ENCODE data around the gene TEX29. TPM values are rescaled to one million over a fixed set of nuclear protein-coding genes. Genes with fewer than 3 reads are reported as not detected.

TEX29 gene
- total RNA-seq, result 1.6 TPM

- ATAC-seq (no peak), DNase-seq (ENCODE audit: low spot score) (no peak)
- intact Hi-C loops (cut with DNase I), result no loop called here
These were observed at the start of gene TEX29 for GRCh38 chr13:111319998-111320911. Gene TEX29, plus strand, starts transcription at chr13:111320642. Its CDS starts 249 bp downstream, at chr13:111320891.

GRCh38 chr13:111270765-111271698 lies 49.4 kb upstream of the TEX29 start:
- DNase-seq (ENCODE audit: low spot score), result no peak
- intact Hi-C loops (cut with DNase I), result no loop called here
- ATAC-seq, result peak; percentile 21

GRCh38 chr13:111272117-111272516 lies 48.3 kb upstream of the TEX29 start:
- intact Hi-C loops (cut with DNase I), result no loop called here
- no peak for DNase-seq (ENCODE audit: low spot score)

GRCh38 chr13:111275382-111275781 lies 45.1 kb upstream of the TEX29 start:
- no peak for ATAC-seq
- no peak for DNase-seq (ENCODE audit: low spot score)
- intact Hi-C loops (cut with DNase I), result no loop called here

More at GRCh38 chr13:111272117-111272516, 48.3 kb upstream of the TEX29 start:
- no peak for ATAC-seq

GRCh38 chr13:111275995-111276618 lies 44.3 kb upstream of the TEX29 start:
- DNase-seq (ENCODE audit: low spot score) (no peak), ATAC-seq (no peak)
- intact Hi-C loops (cut with DNase I), result no loop called here

GRCh38 chr13:111278258-111278657 lies 42.2 kb upstream of the TEX29 start:
- DNase-seq (ENCODE audit: low spot score), result no peak
- intact Hi-C loops (cut with DNase I), result no loop called here
- no peak for ATAC-seq

GRCh38 chr13:111278743-111279652 lies 41.4 kb upstream of the TEX29 start:
- intact Hi-C loops (cut with DNase I), result no loop called here
- DNase-seq (ENCODE audit: low spot score) (no peak), ATAC-seq (no peak)

- DNase-seq (ENCODE audit: low spot score) (no peak), ATAC-seq (no peak)
- intact Hi-C loops (cut with DNase I), result no loop called here
These were observed 40.2 kb upstream of the TEX29 start for GRCh38 chr13:111280226-111280625.

GRCh38 chr13:111280681-111281585 lies 39.5 kb upstream of the TEX29 start:
- intact Hi-C loops (cut with DNase I), result no loop called here
- no peak for DNase-seq (ENCODE audit: low spot score)
- ATAC-seq, result peak; percentile 34

GRCh38 chr13:111281751-111282311 lies 38.6 kb upstream of the TEX29 start:
- intact Hi-C loops (cut with DNase I), result no loop called here
- DNase-seq (ENCODE audit: low spot score), result no peak
- peak; percentile 44 for ATAC-seq

GRCh38 chr13:111282425-111282824 lies 38.0 kb upstream of the TEX29 start:
- ATAC-seq (no peak), DNase-seq (ENCODE audit: low spot score) (no peak)
- intact Hi-C loops (cut with DNase I), result no loop called here

- intact Hi-C loops (cut with DNase I), result no loop called here
- ATAC-seq, result peak; percentile 14
- DNase-seq (ENCODE audit: low spot score), result no peak
These were observed 37.4 kb upstream of the TEX29 start for GRCh38 chr13:111282997-111283396.

GRCh38 chr13:111283457-111283856 lies 37.0 kb upstream of the TEX29 start:
- DNase-seq (ENCODE audit: low spot score) (no peak), ATAC-seq (no peak)
- intact Hi-C loops (cut with DNase I), result no loop called here

- intact Hi-C loops (cut with DNase I), result no loop called here
These were observed 36.5 kb upstream of the TEX29 start for GRCh38 chr13:111283991-111284390.

GRCh38 chr13:111284565-111284964 lies 35.9 kb upstream of the TEX29 start:
- no peak for ATAC-seq
- no peak for DNase-seq (ENCODE audit: low spot score)
- intact Hi-C loops (cut with DNase I), result no loop called here

More at GRCh38 chr13:111283991-111284390, 36.5 kb upstream of the TEX29 start:
- ATAC-seq (no peak), DNase-seq (ENCODE audit: low spot score) (no peak)

- DNase-seq (ENCODE audit: low spot score) (no peak), ATAC-seq (no peak)
- intact Hi-C loops (cut with DNase I), result no loop called here
These were observed 34.3 kb upstream of the TEX29 start for GRCh38 chr13:111286162-111286561.

- intact Hi-C loops (cut with DNase I), result no loop called here
- ATAC-seq, result no peak
- DNase-seq (ENCODE audit: low spot score), result no peak
These were observed 33.7 kb upstream of the TEX29 start for GRCh38 chr13:111286749-111287148.

All from sciatic nerve (tissue), 2 donors.